ENCODE measurements around the gene CDHR1.
"Not testable (repeated sequence)": the region's sequence is repeated elsewhere in the genome, so short reads cannot be mapped to it uniquely, and the experiment has no call there.

Gene CDHR1

GRCh38 chr10:84175436-84175835, 18.9 kb upstream of the CDHR1 start:
- no peak for DNase-seq

GRCh38 chr10:84176351-84176750, 18.0 kb upstream of the CDHR1 start:
- DNase-seq = no peak

- DNase-seq = no peak
Observed at GRCh38 chr10:84176836-84177474, 17.4 kb upstream of the CDHR1 start.

GRCh38 chr10:84177541-84178141, 16.7 kb upstream of the CDHR1 start:
- no peak for DNase-seq

GRCh38 chr10:84178160-84178609, 16.2 kb upstream of the CDHR1 start:
- DNase-seq = no peak

GRCh38 chr10:84179059-84179710, 15.2 kb upstream of the CDHR1 start:
- no peak for DNase-seq

GRCh38 chr10:84180386-84180785, 14.0 kb upstream of the CDHR1 start:
- not testable (repeated sequence) for DNase-seq

GRCh38 chr10:84181631-84182030, 12.7 kb upstream of the CDHR1 start:
- DNase-seq = no peak

GRCh38 chr10:84184517-84184916, 9.8 kb upstream of the CDHR1 start:
- no peak for DNase-seq

GRCh38 chr10:84185526-84186175, 8.7 kb upstream of the CDHR1 start:
- DNase-seq = no peak

- DNase-seq = no peak
Observed at GRCh38 chr10:84188815-84189214, 5.5 kb upstream of the CDHR1 start.

- DNase-seq = no peak
Observed at GRCh38 chr10:84190621-84191020, 3.7 kb upstream of the CDHR1 start.

GRCh38 chr10:84191106-84191505, 3.2 kb upstream of the CDHR1 start:
- DNase-seq = no peak

GRCh38 chr10:84193327-84193726, 1.0 kb upstream of the CDHR1 start:
- DNase-seq = no peak

- DNase-seq = no peak
Observed at GRCh38 chr10:84193846-84194423, 402 bp upstream of the CDHR1 start.

- DNase-seq = no peak
Observed at GRCh38 chr10:84195044-84195830, 900 bp downstream of the CDHR1 start.

GRCh38 chr10:84196083-84196482, 1.7 kb downstream of the CDHR1 start:
- no peak for DNase-seq

GRCh38 chr10:84196941-84197340, 2.6 kb downstream of the CDHR1 start:
- no peak for DNase-seq

- DNase-seq = no peak
Observed at GRCh38 chr10:84197643-84198042, 3.3 kb downstream of the CDHR1 start.

GRCh38 chr10:84198206-84198915, 4.0 kb downstream of the CDHR1 start:
- DNase-seq = no peak

GRCh38 chr10:84200537-84201243, 6.4 kb downstream of the CDHR1 start:
- no peak for DNase-seq
